ENCODE measurements around the gene FOXO3. TPM values are rescaled to one million over a fixed set of nuclear protein-coding genes. Genes with fewer than 3 reads are reported as not detected.

FOXO3 gene
- total and polyA plus RNA-seq, 2 donors (not counting 3 experiments of a cell fraction or from before 2014, with no cell fraction given), result 14.4 to 16.9 TPM

- DNase-seq (ENCODE audit: low read depth, low spot score) (peak; percentile 61), FAIRE-seq (peak; percentile 44)
- Histone ChIP-seq H3K4me3 (replicated peaks in 1 of 3; ENCODE audit: insufficient read depth in 1 of 3, low read depth in 1 of 3, low read length in 3 of 3) (no peak overlapping the region), H3K4me2 (ENCODE audit: insufficient read depth, low read length) (peak overlapping the region; percentile 82), H3K9me1 (replicated peaks; ENCODE audit: control insufficient read depth, extremely low read depth, insufficient read depth, low read length) (no peaks in the 10 kb centered on the region), H3K4me1 (ENCODE audit: control insufficient read depth, extremely low read depth, insufficient read depth, low read length) (peaks cover 53% of the 10 kb centered on the region), H3K9me3 (replicated peaks; ENCODE audit: control insufficient read depth, insufficient read depth, low read length) (no peaks in the 10 kb centered on the region), H3K9ac (replicated peaks; ENCODE audit: extremely low read depth, insufficient read depth, low read length) (peak overlapping the region; percentile 18), H3K79me2 (ENCODE audit: control insufficient read depth, insufficient read depth, low read length) (peaks cover 7% of the 10 kb centered on the region), H3K36me3 (ENCODE audit: control insufficient read depth in 2 of 2, extremely low read depth in 1 of 2, insufficient read depth in 2 of 2, low read length in 2 of 2) (no peaks in the 10 kb centered on the region), H3K27ac (ENCODE audit: insufficient read depth, low read depth, low read length) (peak overlapping the region; percentile 50), H3K27me3 (ENCODE audit: control insufficient read depth in 2 of 2, insufficient read depth in 2 of 2, low read length in 2 of 2) (no peaks in the 10 kb centered on the region), H2AFZ (ENCODE audit: low read depth, low read length) (no peak overlapping the region), H4K20me1 (replicated peaks; ENCODE audit: control insufficient read depth, extremely low read depth, insufficient read depth, low read length) (no peaks in the 10 kb centered on the region)
- POLR2A ChIA-PET, result interaction anchor here (1.4 to 2.6 kb wide), 2 partner anchors 12 to 27 kb away, joined by 5 to 11 read pairs; partner anchors contain the start of gene FOXO3
- intact Hi-C loops (cut with micrococcal nuclease) (loop anchor here (2.0 to 5.0 kb wide), 2 partner anchors 85 to 151 kb away; no protein-coding TSS in a partner anchor), dilution Hi-C loops (cut with MboI; ENCODE audit: extremely low pct_ligation_motif_present, low sequenced_read_pairs) (no loop called here)
- peak; percentile 43 for TF ChIP-seq FOS (IDR thresholded peaks at IDR 0.05; ENCODE audit: borderline replicate concordance, insufficient read depth, low read length)
- TF ChIP-seq MYC (IDR thresholded peaks at IDR 0.05; ENCODE audit: low read depth, low read length), result no peak
- no TSS peak for BruUV-seq (replicated peaks)
- CTCF ChIA-PET, result interaction anchor here (0.8 to 2.2 kb wide), 8 partner anchors 7 to 194 kb away, joined by 3 to 10 read pairs (median 6); no protein-coding TSS in a partner anchor
Measured at GRCh38 chr6:108587258-108588059, 26.7 kb downstream of the FOXO3 start.

- Histone ChIP-seq H3K4me2 (ENCODE audit: insufficient read depth, low read length) (peak overlapping the region; percentile 82), H4K20me1 (replicated peaks; ENCODE audit: control insufficient read depth, extremely low read depth, insufficient read depth, low read length) (no peaks in the 10 kb centered on the region)
- TF ChIP-seq MYC (IDR thresholded peaks at IDR 0.05; ENCODE audit: low read depth, low read length) (no peak), FOS (IDR thresholded peaks at IDR 0.05; ENCODE audit: borderline replicate concordance, insufficient read depth, low read length) (peak; percentile 41)
Measured at GRCh38 chr6:108588586-108588985, 27.9 kb downstream of the FOXO3 start.

More at GRCh38 chr6:108588586-108588985, 27.9 kb downstream of the FOXO3 start:
- Histone ChIP-seq H3K27ac (ENCODE audit: insufficient read depth, low read depth, low read length) (peak overlapping the region; percentile 66), H3K79me2 (ENCODE audit: control insufficient read depth, insufficient read depth, low read length) (peaks cover 10% of the 10 kb centered on the region), H3K9ac (replicated peaks; ENCODE audit: extremely low read depth, insufficient read depth, low read length) (peak overlapping the region; percentile 48), H3K36me3 (ENCODE audit: control insufficient read depth in 2 of 2, extremely low read depth in 1 of 2, insufficient read depth in 2 of 2, low read length in 2 of 2) (no peaks in the 10 kb centered on the region), H3K9me1 (replicated peaks; ENCODE audit: control insufficient read depth, extremely low read depth, insufficient read depth, low read length) (no peaks in the 10 kb centered on the region), H3K27me3 (ENCODE audit: control insufficient read depth in 2 of 2, insufficient read depth in 2 of 2, low read length in 2 of 2) (no peaks in the 10 kb centered on the region), H3K4me1 (ENCODE audit: control insufficient read depth, extremely low read depth, insufficient read depth, low read length) (peaks cover 54% of the 10 kb centered on the region), H3K4me3 (replicated peaks in 1 of 3; ENCODE audit: insufficient read depth in 1 of 3, low read depth in 1 of 3, low read length in 3 of 3) (no peak overlapping the region), H3K9me3 (replicated peaks; ENCODE audit: control insufficient read depth, insufficient read depth, low read length) (no peaks in the 10 kb centered on the region), H2AFZ (ENCODE audit: low read depth, low read length) (no peak overlapping the region)
- intact Hi-C loops (cut with micrococcal nuclease) (loop anchor here (2.0 to 5.0 kb wide), 2 partner anchors 84 to 150 kb away; no protein-coding TSS in a partner anchor), dilution Hi-C loops (cut with MboI; ENCODE audit: extremely low pct_ligation_motif_present, low sequenced_read_pairs) (no loop called here)
- ChIA-PET CTCF (interaction anchor here (1.1 to 2.2 kb wide), 6 partner anchors 8 to 193 kb away, joined by 3 to 10 read pairs (median 6); no protein-coding TSS in a partner anchor), POLR2A (interaction anchor here (0.5 to 2.6 kb wide), 3 partner anchors 13 to 118 kb away, joined by 3 to 11 read pairs (median 5); partner anchors contain the start of gene FOXO3)
- DNase-seq (ENCODE audit: low read depth, low spot score) (peak; percentile 78), FAIRE-seq (peak; percentile 88)
- BruUV-seq (replicated peaks), result no TSS peak
